Tibial artery (tissue), 4 donors: ENCODE data around the gene LMNA.

Source experiments
- DNase-seq, 2 donors: peaks; one replicate each; pipeline ENCODE4 v3.0.0-alpha.2; 2019
- H3K27ac ChIP-seq, 2 donors: fragments of 200-600 bp; sonication (generic) in 1 of 2; 1 replicate in 1 of 2; 2 replicates in 1 of 2; pipeline ENCODE4 v1.5.1; 2018 to 2019; ENCODE audit warnings: mild to moderate bottlenecking in 1 of 2
- H3K27me3 ChIP-seq, 2 donors: fragments of 200-600 bp; sonication (generic) in 1 of 2; one replicate each; pipeline versions ENCODE4 v1.5.1 to v1.6.0; 2016 to 2019
- H3K36me3 ChIP-seq, 3 donors: fragments of 200-600 bp; sonication (generic) in 2 of 3; one replicate each; pipeline ENCODE4 v1.5.1; 2016 to 2019; ENCODE audit warnings: mild to moderate bottlenecking in 2 of 3
- H3K4me1 ChIP-seq, 4 donors: fragments of 200-600 bp; sonication (generic) in 2 of 4; 1 replicate in 3 of 4; 2 replicates in 1 of 4; pipeline ENCODE4 v1.5.1; 2016 to 2019
- H3K4me3 ChIP-seq, 2 donors: fragments of 200-600 bp; sonication (generic) in 1 of 2; 1 replicate in 1 of 2; 2 replicates in 1 of 2; pipeline ENCODE4 v1.5.1; 2018 to 2019; ENCODE audit warnings: mild to moderate bottlenecking in 2 of 2
- H3K9me3 ChIP-seq, 3 donors: fragments of 200-600 bp; sonication (generic) in 1 of 3; one replicate each; pipeline ENCODE4 v1.5.1; 2016 to 2019
- intact Hi-C: fragments of 100-400 bp; cut with DNase I; formaldehyde crosslinking; loops from one replicate; pipeline ENCODE4 v1.15.0; 2023; ENCODE audit warnings: low total_unique reads
- TF ChIP-seq, protein P1 (sequence below), 2 experiments: fragments of 200-600 bp in 1 of 2; fragments of 450-650 bp in 1 of 2; IDR thresholded peaks; one replicate each; pipeline ENCODE4 v1.5.1; 2017 to 2019; ENCODE audit warnings: antibody characterized with exemption in 2 of 2, mild to moderate bottlenecking in 1 of 2, moderate library complexity in 1 of 2

Gene LMNA

GRCh38 chr1:156090840-156091188 lies 23.7 kb upstream of the LMNA start:
- Histone ChIP-seq H3K4me1 (peaks cover 0 to 11% (median 2%) of the 10 kb centered on the region in 4 donors), H3K27ac (no peak overlapping the region), H3K36me3 (no peaks in the 10 kb centered on the region), H3K27me3 (no peaks in the 10 kb centered on the region), H3K9me3 (no peaks in the 10 kb centered on the region), H3K4me3 (no peak overlapping the region)
- TF ChIP-seq, protein P1, sequence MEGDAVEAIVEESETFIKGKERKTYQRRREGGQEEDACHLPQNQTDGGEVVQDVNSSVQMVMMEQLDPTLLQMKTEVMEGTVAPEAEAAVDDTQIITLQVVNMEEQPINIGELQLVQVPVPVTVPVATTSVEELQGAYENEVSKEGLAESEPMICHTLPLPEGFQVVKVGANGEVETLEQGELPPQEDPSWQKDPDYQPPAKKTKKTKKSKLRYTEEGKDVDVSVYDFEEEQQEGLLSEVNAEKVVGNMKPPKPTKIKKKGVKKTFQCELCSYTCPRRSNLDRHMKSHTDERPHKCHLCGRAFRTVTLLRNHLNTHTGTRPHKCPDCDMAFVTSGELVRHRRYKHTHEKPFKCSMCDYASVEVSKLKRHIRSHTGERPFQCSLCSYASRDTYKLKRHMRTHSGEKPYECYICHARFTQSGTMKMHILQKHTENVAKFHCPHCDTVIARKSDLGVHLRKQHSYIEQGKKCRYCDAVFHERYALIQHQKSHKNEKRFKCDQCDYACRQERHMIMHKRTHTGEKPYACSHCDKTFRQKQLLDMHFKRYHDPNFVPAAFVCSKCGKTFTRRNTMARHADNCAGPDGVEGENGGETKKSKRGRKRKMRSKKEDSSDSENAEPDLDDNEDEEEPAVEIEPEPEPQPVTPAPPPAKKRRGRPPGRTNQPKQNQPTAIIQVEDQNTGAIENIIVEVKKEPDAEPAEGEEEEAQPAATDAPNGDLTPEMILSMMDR (IDR thresholded peaks at IDR 0.05) = peak; percentile 89 to 94
- peak; percentile 74 to 86 for DNase-seq
- intact Hi-C loops = loop anchor here (1.0 kb wide), 1 partner anchor 134 kb away; no protein-coding TSS in a partner anchor

GRCh38 chr1:156091610-156092009 lies 22.9 kb upstream of the LMNA start:
- intact Hi-C loops = no loop called here

GRCh38 chr1:156095906-156096508 lies 18.5 kb upstream of the LMNA start:
- peak overlapping the region; percentile 81 to 86 for H3K27ac ChIP-seq
- no peak for DNase-seq

More at GRCh38 chr1:156091610-156092009, 22.9 kb upstream of the LMNA start:
- Histone ChIP-seq H3K27me3 (no peaks in the 10 kb centered on the region), H3K4me1 (peaks cover 0 to 15% (median 7%) of the 10 kb centered on the region in 4 donors), H3K9me3 (no peaks in the 10 kb centered on the region), H3K36me3 (no peaks in the 10 kb centered on the region), H3K27ac (no peak overlapping the region), H3K4me3 (no peak overlapping the region)
- DNase-seq = no peak
- TF ChIP-seq, protein P1 (IDR thresholded peaks at IDR 0.05) = no peak

GRCh38 chr1:156096640-156097391 lies 17.7 kb upstream of the LMNA start:
- peaks cover 5 to 34% (median 21%) of the 10 kb centered on the region in 4 donors for H3K4me1 ChIP-seq
- peak; percentile 91 to 96 for DNase-seq
- H3K36me3 ChIP-seq = no peaks in the 10 kb centered on the region
- TF ChIP-seq, protein P1 (IDR thresholded peaks at IDR 0.05) = peak; percentile 94 to 99
- H3K27me3 ChIP-seq = no peaks in the 10 kb centered on the region
- intact Hi-C loops = loop anchor here (2.0 kb wide), 1 partner anchor 34 kb away; no protein-coding TSS in a partner anchor
- H3K9me3 ChIP-seq = no peaks in the 10 kb centered on the region
- H3K4me3 ChIP-seq = no peak overlapping the region
- H3K27ac ChIP-seq = peak overlapping the region; percentile 81 to 86

More at GRCh38 chr1:156095906-156096508, 18.5 kb upstream of the LMNA start:
- H3K4me1 ChIP-seq = peaks cover 5 to 29% (median 15%) of the 10 kb centered on the region in 4 donors
- H3K36me3 ChIP-seq = no peaks in the 10 kb centered on the region
- no peaks in the 10 kb centered on the region for H3K9me3 ChIP-seq
- H3K4me3 ChIP-seq = no peak overlapping the region
- H3K27me3 ChIP-seq = no peaks in the 10 kb centered on the region
- intact Hi-C loops = loop anchor here (2.0 kb wide), 1 partner anchor 35 kb away; no protein-coding TSS in a partner anchor
- TF ChIP-seq, protein P1 (IDR thresholded peaks at IDR 0.05) = no peak

GRCh38 chr1:156097499-156098178 lies 16.9 kb upstream of the LMNA start:
- peak overlapping the region; percentile 81 to 86 for H3K27ac ChIP-seq
- no peak for DNase-seq

More at GRCh38 chr1:156097499-156098178, 16.9 kb upstream of the LMNA start:
- Histone ChIP-seq H3K4me1 (peaks cover 5 to 43% (median 29%) of the 10 kb centered on the region in 4 donors), H3K4me3 (no peak overlapping the region), H3K36me3 (no peaks in the 10 kb centered on the region), H3K9me3 (no peaks in the 10 kb centered on the region), H3K27me3 (no peaks in the 10 kb centered on the region)
- intact Hi-C loops = loop anchor here (2.0 kb wide), 1 partner anchor 33 kb away; no protein-coding TSS in a partner anchor
- TF ChIP-seq, protein P1 (IDR thresholded peaks at IDR 0.05) = no peak
